Lower leg skin (tissue), 3 donors: Measurements from ENCODE around the gene TRPM2.

Experiments used
- POLR2A ChIP-seq, 2 donors: fragments of 450-650 bp; IDR thresholded peaks; one replicate each; pipeline ENCODE4 v1.6.1; 2016 to 2017; ENCODE audit warnings: antibody characterized with exemption in 2 of 2, mild to moderate bottlenecking in 1 of 2, moderate library complexity in 1 of 2
- TF ChIP-seq, protein P1 (sequence below), 3 donors: fragments of 450-650 bp; IDR thresholded peaks; one replicate each; pipeline ENCODE4 v1.5.1; 2016; ENCODE audit warnings: antibody characterized with exemption in 3 of 3, mild to moderate bottlenecking in 3 of 3, moderate library complexity in 2 of 3

DNA sequence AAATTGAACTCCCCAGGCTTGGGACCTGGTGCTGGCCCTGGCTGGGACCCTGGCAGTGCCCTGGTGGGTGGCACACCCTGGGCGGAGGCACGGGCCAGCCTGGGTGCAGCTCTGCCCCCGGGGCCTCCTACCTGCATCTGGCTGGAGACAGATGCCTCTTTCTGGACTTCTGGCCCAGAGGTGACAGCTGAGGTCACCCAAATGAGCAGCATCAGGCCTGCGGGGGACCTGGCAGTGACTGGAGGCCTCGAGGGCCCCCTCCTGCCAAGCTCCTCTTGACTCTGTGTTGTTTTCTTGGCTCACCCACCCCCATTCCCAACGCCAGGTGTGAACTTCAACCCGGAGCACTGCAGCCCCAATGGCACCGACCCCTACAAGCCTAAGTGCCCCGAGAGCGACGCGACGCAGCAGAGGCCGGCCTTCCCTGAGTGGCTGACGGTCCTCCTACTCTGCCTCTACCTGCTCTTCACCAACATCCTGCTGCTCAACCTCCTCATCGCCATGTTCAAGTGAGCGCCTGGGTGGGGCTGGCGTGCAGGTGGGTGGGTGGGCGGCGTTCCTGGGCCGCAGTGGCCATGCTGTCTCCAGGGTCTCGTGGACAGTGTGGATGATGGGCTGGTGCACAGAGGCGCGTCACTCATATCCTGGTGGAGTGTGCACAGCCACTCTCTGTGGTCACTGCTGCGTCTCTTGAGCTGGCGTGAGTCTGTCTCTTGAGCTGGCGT lies 60.3 kb downstream of the TRPM2 start:
- TF ChIP-seq, protein P1, sequence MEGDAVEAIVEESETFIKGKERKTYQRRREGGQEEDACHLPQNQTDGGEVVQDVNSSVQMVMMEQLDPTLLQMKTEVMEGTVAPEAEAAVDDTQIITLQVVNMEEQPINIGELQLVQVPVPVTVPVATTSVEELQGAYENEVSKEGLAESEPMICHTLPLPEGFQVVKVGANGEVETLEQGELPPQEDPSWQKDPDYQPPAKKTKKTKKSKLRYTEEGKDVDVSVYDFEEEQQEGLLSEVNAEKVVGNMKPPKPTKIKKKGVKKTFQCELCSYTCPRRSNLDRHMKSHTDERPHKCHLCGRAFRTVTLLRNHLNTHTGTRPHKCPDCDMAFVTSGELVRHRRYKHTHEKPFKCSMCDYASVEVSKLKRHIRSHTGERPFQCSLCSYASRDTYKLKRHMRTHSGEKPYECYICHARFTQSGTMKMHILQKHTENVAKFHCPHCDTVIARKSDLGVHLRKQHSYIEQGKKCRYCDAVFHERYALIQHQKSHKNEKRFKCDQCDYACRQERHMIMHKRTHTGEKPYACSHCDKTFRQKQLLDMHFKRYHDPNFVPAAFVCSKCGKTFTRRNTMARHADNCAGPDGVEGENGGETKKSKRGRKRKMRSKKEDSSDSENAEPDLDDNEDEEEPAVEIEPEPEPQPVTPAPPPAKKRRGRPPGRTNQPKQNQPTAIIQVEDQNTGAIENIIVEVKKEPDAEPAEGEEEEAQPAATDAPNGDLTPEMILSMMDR (IDR thresholded peaks at IDR 0.05): no peak
- no peak for TF ChIP-seq POLR2A (IDR thresholded peaks at IDR 0.05)
